ENCODE results near the gene KIAA2012.

Gene KIAA2012

GRCh38 chr2:202088777-202089176 is 15.7 kb downstream of the KIAA2012 start:
- no peak for DNase-seq

GRCh38 chr2:202090530-202090929 is 17.5 kb downstream of the KIAA2012 start:
- DNase-seq: no peak

- no peak for DNase-seq
Observed at GRCh38 chr2:202091476-202091875, 18.4 kb downstream of the KIAA2012 start.

- DNase-seq: no peak
Observed at GRCh38 chr2:202094426-202094986, 21.5 kb downstream of the KIAA2012 start.

GRCh38 chr2:202095235-202095634 is 22.2 kb downstream of the KIAA2012 start:
- DNase-seq: no peak

GRCh38 chr2:202096736-202097135 is 23.7 kb downstream of the KIAA2012 start:
- DNase-seq: no peak

- DNase-seq: no peak
Observed at GRCh38 chr2:202098291-202098690, 25.2 kb downstream of the KIAA2012 start.

- no peak for DNase-seq
Observed at GRCh38 chr2:202099515-202099914, 26.5 kb downstream of the KIAA2012 start.

GRCh38 chr2:202100176-202100575 is 27.1 kb downstream of the KIAA2012 start:
- no peak for DNase-seq

GRCh38 chr2:202101026-202101579 is 28.0 kb downstream of the KIAA2012 start:
- no peak for DNase-seq

GRCh38 chr2:202102425-202103000 is 29.5 kb downstream of the KIAA2012 start:
- DNase-seq: no peak

GRCh38 chr2:202104286-202104870 is 31.3 kb downstream of the KIAA2012 start:
- DNase-seq: peak; percentile 63 to 73

GRCh38 chr2:202105025-202105424 is 32.0 kb downstream of the KIAA2012 start:
- no peak for DNase-seq

GRCh38 chr2:202108345-202108744 is 35.3 kb downstream of the KIAA2012 start:
- DNase-seq: no peak

GRCh38 chr2:202109139-202109736 is 36.2 kb downstream of the KIAA2012 start:
- no peak for DNase-seq

GRCh38 chr2:202109737-202110184 is 36.7 kb downstream of the KIAA2012 start:
- DNase-seq: no peak

- DNase-seq: no peak
Observed at GRCh38 chr2:202110491-202110890, 37.4 kb downstream of the KIAA2012 start.

GRCh38 chr2:202112041-202112440 is 39.0 kb downstream of the KIAA2012 start:
- DNase-seq: no peak

- no peak for DNase-seq
Observed at GRCh38 chr2:202113571-202114142, 40.6 kb downstream of the KIAA2012 start.

GRCh38 chr2:202114291-202114690 is 41.2 kb downstream of the KIAA2012 start:
- no peak for DNase-seq

GRCh38 chr2:202114795-202115194 is 41.7 kb downstream of the KIAA2012 start:
- no peak for DNase-seq

- no peak for DNase-seq
Observed at GRCh38 chr2:202115479-202115971, 42.5 kb downstream of the KIAA2012 start.

GRCh38 chr2:202116691-202117090 is 43.6 kb downstream of the KIAA2012 start:
- DNase-seq: no peak

All from activated CD4-positive, alpha-beta T cell treated with anti-CD3 and anti-CD28 coated beads, Interleukin-2, amount 50 U/mL, for 48 hours (primary cell).